Fibroblast of the conjunctiva (primary cell): ENCODE measurements around the gene TAF10.

ENCODE experiments used
- DNase-seq: peaks from one replicate; pipeline ENCODE4 v3.0.0-alpha.2; 2010; ENCODE audit warnings: low read depth

Gene TAF10

GRCh38 chr11:6640985-6641701 is 29.1 kb upstream of the TAF10 start:
- DNase-seq: no peak

DNA sequence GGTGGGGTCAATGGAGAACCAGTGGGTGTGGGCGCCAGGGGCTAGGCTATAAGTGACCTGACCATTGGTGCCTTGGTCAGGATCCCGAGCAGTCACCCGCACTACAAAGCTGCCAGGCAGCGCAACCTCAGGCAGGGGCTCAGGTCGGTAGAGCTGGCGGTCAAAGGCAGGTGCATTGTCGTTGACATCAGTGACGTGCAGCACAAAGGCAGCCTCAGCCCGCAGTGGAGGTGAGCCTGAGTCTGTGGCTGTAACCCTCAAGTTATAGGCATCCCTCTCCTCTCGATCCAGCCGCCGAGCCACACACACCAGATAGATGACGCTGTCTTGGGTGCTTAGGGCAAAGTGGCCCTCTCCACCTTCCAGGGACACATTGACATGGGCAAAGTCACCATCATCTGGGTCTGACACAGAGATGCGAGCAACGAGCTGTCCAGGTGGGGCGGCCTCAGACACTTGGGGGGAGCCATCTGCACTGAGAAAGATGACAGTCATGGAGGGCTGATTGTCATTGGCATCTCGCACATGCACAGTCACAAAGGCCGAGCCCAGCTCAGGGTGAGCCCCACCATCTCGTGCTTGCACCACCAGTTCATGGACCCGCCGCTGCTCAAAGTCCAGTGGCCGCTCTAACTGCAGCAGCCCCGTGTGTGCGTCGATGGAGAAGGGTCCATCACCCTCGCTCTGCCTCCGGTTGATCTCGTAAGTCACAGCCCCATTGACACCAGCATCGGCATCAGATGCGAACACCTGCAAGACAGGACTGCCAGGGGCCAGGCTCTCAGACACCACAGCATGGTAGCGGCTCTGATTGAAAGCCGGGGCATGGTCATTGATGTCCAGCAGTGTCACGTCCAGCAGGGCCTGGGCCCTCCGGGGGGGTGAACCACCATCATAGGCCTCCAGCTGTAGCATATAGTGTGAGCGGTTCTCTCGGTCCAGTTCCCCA is 28.3 kb upstream of the TAF10 start:
- no peak for DNase-seq

DNA sequence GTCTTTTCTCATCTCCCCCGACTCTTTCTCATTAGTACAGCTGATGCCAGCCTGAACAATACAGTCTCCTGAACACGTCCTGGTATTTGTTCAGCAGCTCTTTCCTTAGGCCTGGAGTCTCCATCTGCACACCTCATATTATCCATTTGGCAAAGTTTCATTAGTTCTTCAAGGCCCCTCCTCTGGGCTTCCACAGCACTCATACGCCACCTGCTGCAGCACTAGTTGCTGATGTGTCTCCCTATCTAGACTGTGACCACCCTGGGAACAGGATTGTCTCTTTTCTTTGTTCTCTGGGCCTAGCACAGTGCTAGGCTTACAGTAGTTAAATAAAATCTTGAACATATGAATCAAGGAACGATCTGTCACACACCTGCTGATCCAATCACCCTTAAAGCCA is 26.4 kb upstream of the TAF10 start:
- no peak for DNase-seq

DNA sequence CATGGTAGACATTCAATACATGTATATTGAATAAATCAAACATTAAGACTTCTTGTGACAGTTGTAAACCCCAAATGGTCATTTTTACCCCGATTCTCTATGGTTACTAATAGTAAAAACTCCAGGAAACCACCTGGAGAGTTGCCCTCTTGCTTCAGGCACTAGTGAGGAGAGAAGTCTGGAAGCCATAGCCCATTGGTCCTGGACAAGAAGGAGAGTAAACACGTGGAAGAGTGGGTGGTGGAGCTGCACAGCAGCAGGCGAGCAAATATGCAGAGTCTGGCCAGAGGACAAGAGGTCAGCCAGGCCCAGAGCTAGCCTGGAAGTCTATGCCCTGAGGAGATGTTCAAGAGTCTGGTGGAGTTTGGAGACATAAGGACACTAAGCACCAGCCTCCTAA is 25.9 kb upstream of the TAF10 start:
- DNase-seq: peak; percentile 64

DNA sequence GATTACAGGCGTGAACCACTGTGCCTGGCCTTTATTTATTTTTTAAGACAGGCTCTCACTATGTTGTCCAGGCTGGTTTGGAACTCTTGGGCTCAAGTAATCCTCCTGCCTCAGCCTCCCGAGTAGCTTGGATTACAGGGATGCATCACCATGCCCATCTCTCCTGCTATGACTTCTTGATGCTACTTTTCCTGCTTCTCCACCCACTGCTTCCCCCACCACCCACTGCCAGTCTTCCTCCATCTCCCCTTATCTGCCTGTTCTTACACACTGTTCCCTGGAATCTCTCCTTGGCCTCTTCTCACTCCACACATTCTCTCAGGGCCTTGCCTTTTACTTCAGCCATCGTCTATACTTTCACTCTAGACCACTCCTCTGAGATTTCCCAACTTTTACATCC is 24.5 kb upstream of the TAF10 start:
- DNase-seq: no peak

GRCh38 chr11:6635082-6635932 is 23.3 kb upstream of the TAF10 start:
- DNase-seq: no peak

DNA sequence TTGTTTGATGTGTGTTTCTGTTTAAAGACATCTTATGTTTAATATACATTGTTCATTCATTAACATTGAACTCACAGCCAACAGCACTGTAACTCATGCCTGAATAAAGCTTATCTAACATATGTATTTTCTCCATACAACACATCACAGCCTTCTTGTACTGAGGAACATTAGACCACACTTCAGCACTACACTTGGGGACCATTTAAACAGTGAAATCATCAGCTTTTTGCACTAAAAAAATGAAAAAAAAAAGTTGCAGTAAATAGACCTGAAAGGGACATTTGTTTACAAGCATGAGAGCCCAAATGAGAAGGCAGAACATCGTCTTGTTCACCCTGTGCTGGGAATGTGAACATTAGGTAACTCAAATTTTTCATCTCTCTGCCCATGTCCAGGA is 22.5 kb upstream of the TAF10 start:
- DNase-seq: no peak

DNA sequence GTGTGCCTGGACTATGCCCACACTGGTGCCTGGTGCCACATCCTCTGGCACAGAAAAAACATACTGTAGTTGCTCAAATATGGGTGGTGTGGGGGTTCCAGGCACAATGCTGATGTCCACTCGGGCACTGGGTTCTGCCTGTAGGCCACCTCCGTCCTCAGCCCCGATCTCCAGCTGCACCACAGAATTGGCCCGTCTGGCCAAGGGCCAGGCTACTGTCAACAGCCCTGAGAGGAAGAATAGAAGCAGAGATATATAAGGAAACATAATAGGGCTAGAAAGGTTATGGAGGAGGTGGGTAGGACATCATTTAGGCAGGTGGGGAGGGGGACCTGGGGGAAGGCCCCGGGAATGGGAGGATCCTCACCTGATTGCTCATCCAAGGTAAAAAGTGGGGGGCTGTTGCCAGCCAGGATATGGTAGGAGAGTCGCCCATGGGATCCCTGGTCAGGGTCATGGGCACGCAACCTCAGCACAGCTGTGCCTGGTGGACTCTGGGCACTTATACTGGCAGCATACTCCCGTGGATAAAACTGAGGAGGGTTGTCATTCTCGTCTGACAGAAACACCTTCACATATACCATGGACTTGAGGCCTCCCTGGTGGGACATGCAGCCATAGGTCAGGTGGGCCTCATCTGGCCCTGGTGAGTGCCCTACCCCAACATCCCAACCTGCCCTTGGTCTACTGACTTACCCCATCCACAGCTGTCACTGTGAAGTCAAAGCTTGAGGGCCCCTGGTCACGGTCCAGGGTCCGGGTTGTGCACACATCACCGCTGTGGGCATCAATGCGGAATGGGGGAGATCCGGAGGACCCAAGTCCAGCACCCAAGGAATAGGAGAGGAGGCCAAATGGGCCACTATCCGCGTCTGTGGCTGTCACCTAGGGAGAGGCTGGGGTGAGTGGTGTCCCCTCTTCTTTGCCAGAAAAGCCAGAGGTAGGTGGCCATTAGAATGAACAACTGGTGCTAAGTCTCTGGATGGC is 21.7 kb upstream of the TAF10 start:
- no peak for DNase-seq

- DNase-seq: no peak
Observed at GRCh38 chr11:6632116-6633073, 20.4 kb upstream of the TAF10 start.

- DNase-seq: no peak
Observed at GRCh38 chr11:6631361-6631890, 19.4 kb upstream of the TAF10 start.

DNA sequence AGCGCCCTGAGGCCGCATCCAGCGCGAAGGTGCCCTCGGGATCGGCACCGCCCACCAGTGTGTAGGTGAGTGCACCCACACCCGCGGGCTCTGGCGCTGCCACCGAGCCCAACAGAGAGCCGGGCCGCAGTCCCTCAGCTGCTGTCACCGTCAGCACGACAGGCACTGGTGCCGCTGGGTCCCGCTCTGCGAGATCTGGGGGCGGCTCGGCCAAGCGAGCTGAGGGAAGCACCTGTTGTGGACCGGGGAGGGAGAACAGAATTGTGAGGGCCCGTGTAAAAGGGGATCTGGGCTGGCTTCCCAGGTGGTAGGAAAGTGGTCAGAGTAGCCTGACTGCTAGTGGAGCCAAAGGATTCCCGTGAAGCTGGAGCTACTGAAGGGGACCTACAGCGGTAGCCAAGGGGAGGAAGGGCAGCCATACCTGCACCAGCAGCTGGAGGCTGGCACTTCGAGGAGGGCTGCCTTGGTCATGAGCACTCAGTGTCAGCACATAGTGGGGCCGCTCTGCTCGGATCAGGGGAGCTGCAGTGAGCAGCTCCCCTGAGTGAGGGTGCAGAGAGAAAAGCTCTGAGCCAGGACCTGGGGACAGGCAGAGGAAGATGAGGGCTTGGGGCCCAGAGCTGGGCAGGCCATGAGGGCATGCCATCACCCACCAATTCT is 18.7 kb upstream of the TAF10 start:
- DNase-seq: no peak

DNA sequence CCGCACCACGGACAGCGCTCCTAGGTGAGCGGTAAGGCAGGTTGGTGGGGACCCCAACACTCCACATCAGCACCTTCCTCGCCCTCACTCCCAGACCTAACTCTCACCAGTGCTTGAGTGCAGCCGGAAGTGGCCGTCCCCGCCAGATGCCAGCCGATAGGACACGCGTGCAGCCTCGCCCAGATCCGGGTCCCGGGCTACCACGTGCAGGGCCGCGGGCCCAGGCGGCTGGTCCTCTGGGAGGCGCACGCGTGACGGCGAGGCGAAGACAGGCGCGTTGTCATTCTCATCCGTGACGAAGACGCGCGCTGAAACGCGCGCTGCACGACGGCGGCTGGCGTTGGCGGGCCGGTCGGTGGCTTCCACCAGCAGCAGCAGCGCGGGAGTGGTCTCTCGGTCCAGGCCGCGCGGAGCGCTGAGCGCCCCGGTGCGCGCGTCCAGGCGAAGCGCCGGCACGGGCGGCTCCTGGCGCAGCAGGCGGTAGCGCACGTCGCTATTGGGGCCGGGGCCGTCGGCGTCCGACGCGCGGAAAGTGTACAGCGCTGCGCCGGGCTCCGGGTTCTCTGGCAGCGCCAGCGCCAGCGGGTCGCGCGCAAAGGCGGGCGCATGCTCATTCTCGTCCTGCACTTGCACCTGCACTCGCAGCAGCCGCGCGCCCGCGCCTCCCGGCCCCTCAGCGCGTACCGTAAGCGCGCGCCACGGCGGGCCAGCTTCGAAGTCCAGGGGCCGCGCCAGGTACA is 18.0 kb upstream of the TAF10 start:
- no peak for DNase-seq

DNA sequence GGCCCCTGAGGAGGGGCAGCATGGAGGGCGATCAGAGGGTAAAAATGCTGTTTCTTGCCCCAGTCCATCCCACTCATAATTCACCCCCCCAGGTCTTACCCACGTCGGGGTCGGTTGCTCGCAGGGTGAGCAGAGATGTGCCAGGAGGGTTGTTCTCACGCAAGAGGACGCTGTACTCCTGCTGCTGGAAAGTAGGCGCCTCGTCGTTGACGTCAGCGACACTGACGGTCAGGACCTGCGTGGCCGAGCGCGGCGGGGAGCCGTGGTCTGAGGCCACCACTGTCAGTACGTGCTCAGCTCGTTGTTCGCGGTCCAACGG is 17.5 kb upstream of the TAF10 start:
- no peak for DNase-seq

- no peak for DNase-seq
Observed at GRCh38 chr11:6628526-6628925, 16.5 kb upstream of the TAF10 start.

GRCh38 chr11:6627762-6628241 is 15.8 kb upstream of the TAF10 start:
- DNase-seq: no peak

DNA sequence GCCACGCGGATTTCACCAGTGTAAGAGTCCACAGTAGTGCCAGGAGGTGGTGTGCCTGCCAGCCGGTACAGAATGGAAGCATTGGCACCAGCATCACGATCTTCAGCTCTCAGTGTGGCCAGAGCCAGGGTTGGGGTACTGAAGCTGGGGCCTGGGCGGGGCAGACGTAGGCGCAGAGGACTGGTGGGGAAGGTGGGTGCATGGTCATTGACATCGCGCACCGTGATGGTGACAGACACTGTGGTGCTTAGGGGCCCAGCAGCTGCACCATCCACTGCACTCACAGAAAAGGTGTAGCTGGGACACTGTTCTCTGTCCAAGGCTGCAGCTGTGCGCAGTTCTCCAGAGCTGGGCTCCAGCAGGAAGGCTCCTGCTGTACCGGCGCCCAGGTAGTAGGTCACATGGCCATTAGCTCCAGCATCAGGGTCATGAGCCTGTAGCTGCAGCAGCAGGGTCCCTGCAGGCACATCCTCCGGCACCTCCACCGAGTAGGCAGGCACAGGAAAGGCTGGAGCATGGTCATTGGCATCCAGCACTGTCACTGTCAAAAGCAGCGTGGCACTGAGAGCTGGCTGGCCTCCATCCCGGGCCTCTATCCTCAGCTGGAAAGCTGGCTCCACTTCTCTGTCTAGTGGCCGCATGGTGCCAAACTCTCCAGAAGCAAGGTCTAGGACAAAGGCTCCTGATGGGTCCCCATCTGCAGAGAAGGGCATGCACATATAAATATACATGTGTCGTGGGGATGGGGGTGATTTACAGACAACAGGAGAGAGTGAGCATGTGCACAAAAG is 15.2 kb upstream of the TAF10 start:
- no peak for DNase-seq

DNA sequence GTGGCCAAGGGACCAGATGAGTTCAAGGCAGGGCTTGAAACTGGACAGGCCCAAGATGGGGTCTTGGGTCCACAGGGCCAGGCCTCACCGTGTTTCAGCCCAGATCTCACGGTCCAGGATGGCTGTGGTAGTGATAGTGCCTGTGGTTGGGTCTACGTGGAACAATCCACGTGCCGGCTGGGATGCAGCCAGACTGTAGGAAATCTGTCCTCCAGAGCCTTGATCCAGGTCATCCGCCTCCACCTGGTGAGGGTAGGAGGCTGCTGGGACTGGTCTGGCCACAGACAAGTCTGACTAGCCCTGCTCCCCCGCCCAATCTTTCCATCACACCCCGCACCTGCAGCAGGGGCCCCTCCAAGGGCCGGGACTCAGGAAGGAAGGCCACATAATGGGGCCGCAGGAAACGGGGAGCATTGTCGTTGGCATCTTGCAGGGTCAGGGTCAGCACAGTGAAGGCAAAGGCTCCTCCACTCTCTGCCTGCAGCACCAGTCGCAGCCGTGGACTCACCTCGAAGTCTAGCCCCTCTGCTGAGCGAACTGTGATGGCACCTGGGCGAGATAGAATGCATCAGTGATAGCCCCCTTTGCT is 13.9 kb upstream of the TAF10 start:
- DNase-seq: no peak
